Activated CD4-positive, alpha-beta T cell treated with anti-CD3 and anti-CD28 coated beads, Interleukin-2, amount 10 ng/mL, durations not matched to agents 24 days and 14 days (primary cell): ENCODE results near the gene ANKRD36. TPM values are rescaled to one million over a fixed set of nuclear protein-coding genes. Genes with fewer than 3 reads are reported as not detected.
"Not testable (repeated sequence)": the region's sequence is repeated elsewhere in the genome, so short reads cannot be mapped to it uniquely, and the experiment has no call there.

Experiments
- DNase-seq: peaks from one replicate; pipeline ENCODE4 v3.0.0; 2022
- H3K27ac Mint-ChIP-seq: one replicate; pipeline ENCODE4 v1.8.0; 2022; ENCODE audit warnings: mild to moderate bottlenecking, mixed read lengths
- H3K27me3 Mint-ChIP-seq: one replicate; pipeline ENCODE4 v1.8.0; 2022; ENCODE audit warnings: mixed read lengths
- H3K36me3 Mint-ChIP-seq: one replicate; pipeline ENCODE4 v1.8.0; 2022; ENCODE audit warnings: low read depth, mild to moderate bottlenecking, mixed read lengths
- H3K4me1 Mint-ChIP-seq: one replicate; pipeline ENCODE4 v1.8.0; 2021; ENCODE audit warnings: mixed read lengths
- H3K4me3 Mint-ChIP-seq: one replicate; pipeline ENCODE4 v1.8.0; 2022; ENCODE audit warnings: mild to moderate bottlenecking, moderate library complexity, mixed read lengths
- H3K9me3 Mint-ChIP-seq: one replicate; pipeline ENCODE4 v1.8.0; 2021; ENCODE audit warnings: mixed read lengths
- intact Hi-C: fragments of 100-400 bp; cut with micrococcal nuclease; formaldehyde crosslinking; loops from one replicate; pipeline ENCODE4 v1.15.1; 2023
- total RNA-seq: library from RNA; stranded (reverse); gene quantifications from 2 replicates; pipeline ENCODE4 v1.2.3, GENCODE V29; 2022

ANKRD36 gene
- total RNA-seq, 1 donor from 2014 or later = 45.1 TPM

GRCh38 chr2:97094772-97095611 is 18.0 kb upstream of the ANKRD36 start, which contains the start of gene FAHD2B:
Gene FAHD2B (minus strand): TSS chr2:97094882. CDS start chr2:97091706, 3,176 bp downstream.
- H3K36me3 Mint-ChIP-seq, intact Hi-C loops, H3K4me1 Mint-ChIP-seq: not testable (repeated sequence)
- DNase-seq = peak; percentile 95
- peaks cover 11% of the 10 kb centered on the region for H3K9me3 Mint-ChIP-seq
- peak within 1 kb of the TSS; percentile 69 for H3K27ac Mint-ChIP-seq
- H3K4me3 Mint-ChIP-seq = peak within 1 kb of the TSS; percentile 81
- H3K27me3 Mint-ChIP-seq = peaks cover 24% of the 10 kb centered on the region

- peak; percentile 53 for DNase-seq
- intact Hi-C loops = no loop called here
- Mint-ChIP-seq H3K27me3 (peaks cover 27% of the 10 kb centered on the region), H3K27ac (no peak overlapping the region), H3K9me3 (peaks cover 11% of the 10 kb centered on the region), H3K4me1 (peaks cover 6% of the 10 kb centered on the region), H3K4me3 (peak overlapping the region; percentile 81), H3K36me3 (no peaks in the 10 kb centered on the region)
Measured at GRCh38 chr2:97095661-97096060, 17.3 kb upstream of the ANKRD36 start.

- H3K4me1 Mint-ChIP-seq, DNase-seq, intact Hi-C loops, H3K27ac Mint-ChIP-seq, H3K4me3 Mint-ChIP-seq, H3K36me3 Mint-ChIP-seq: not testable (repeated sequence)
- Mint-ChIP-seq H3K9me3 (peaks cover 11% of the 10 kb centered on the region), H3K27me3 (peaks cover 44% of the 10 kb centered on the region)
Measured at GRCh38 chr2:97098786-97099372, 14.1 kb upstream of the ANKRD36 start.

- H3K36me3 Mint-ChIP-seq, H3K4me1 Mint-ChIP-seq, DNase-seq, intact Hi-C loops, H3K27ac Mint-ChIP-seq, H3K4me3 Mint-ChIP-seq: not testable (repeated sequence)
- H3K27me3 Mint-ChIP-seq = peaks cover 55% of the 10 kb centered on the region
- peaks cover 18% of the 10 kb centered on the region for H3K9me3 Mint-ChIP-seq
Measured at GRCh38 chr2:97106878-97107277, 6.1 kb upstream of the ANKRD36 start.

- H3K9me3 Mint-ChIP-seq = not testable (repeated sequence)
Measured at GRCh38 chr2:97111246-97111645, 1.7 kb upstream of the ANKRD36 start.

GRCh38 chr2:97112320-97113049 is 468 bp upstream of the ANKRD36 start:
- H3K4me3 Mint-ChIP-seq = peak overlapping the region; percentile 90

More at GRCh38 chr2:97111246-97111645, 1.7 kb upstream of the ANKRD36 start:
- H3K27ac Mint-ChIP-seq, H3K36me3 Mint-ChIP-seq, H3K4me3 Mint-ChIP-seq, DNase-seq, H3K4me1 Mint-ChIP-seq: not testable (repeated sequence)
- intact Hi-C loops = loop anchor here (10.0 kb wide), 1 partner anchor 576 kb away; the partner anchor contains the start of gene ARID5A
- peaks cover 28% of the 10 kb centered on the region for H3K27me3 Mint-ChIP-seq

GRCh38 chr2:97113882-97114255 is 916 bp downstream of the ANKRD36 start:
- Mint-ChIP-seq H3K27ac (peak overlapping the region; percentile 98), H3K27me3 (peaks cover 12% of the 10 kb centered on the region), H3K4me3 (peak overlapping the region; percentile 100)
- DNase-seq, H3K9me3 Mint-ChIP-seq, H3K36me3 Mint-ChIP-seq, H3K4me1 Mint-ChIP-seq: not testable (repeated sequence)
- intact Hi-C loops = loop anchor here (1.0 to 10.0 kb wide), 2 partner anchors 257 to 579 kb away; partner anchors contain the start of gene ARID5A

More at GRCh38 chr2:97112320-97113049, 468 bp upstream of the ANKRD36 start:
- intact Hi-C loops = loop anchor here (1.0 to 10.0 kb wide), 3 partner anchors 149 to 578 kb away; partner anchors contain the start of gene ARID5A
- H3K27me3 Mint-ChIP-seq = peaks cover 22% of the 10 kb centered on the region
- H3K27ac Mint-ChIP-seq = peak overlapping the region; percentile 96
- not testable (repeated sequence) for H3K36me3 Mint-ChIP-seq, H3K9me3 Mint-ChIP-seq, H3K4me1 Mint-ChIP-seq
- DNase-seq = peak; percentile 90

- H3K27me3 Mint-ChIP-seq, H3K4me3 Mint-ChIP-seq, H3K9me3 Mint-ChIP-seq, H3K27ac Mint-ChIP-seq, DNase-seq, intact Hi-C loops, H3K4me1 Mint-ChIP-seq: not testable (repeated sequence)
- H3K36me3 Mint-ChIP-seq = peaks cover 34% of the 10 kb centered on the region
Measured at GRCh38 chr2:97129090-97129489, 16.1 kb downstream of the ANKRD36 start.

GRCh38 chr2:97144016-97144415 is 31.1 kb downstream of the ANKRD36 start:
- DNase-seq, H3K4me3 Mint-ChIP-seq, H3K27me3 Mint-ChIP-seq, intact Hi-C loops, H3K4me1 Mint-ChIP-seq, H3K9me3 Mint-ChIP-seq, H3K27ac Mint-ChIP-seq: not testable (repeated sequence)
- peaks cover 27% of the 10 kb centered on the region for H3K36me3 Mint-ChIP-seq

- H3K36me3 Mint-ChIP-seq = peaks cover 46% of the 10 kb centered on the region
- intact Hi-C loops = not testable (repeated sequence)
Measured at GRCh38 chr2:97166548-97166947, 53.6 kb downstream of the ANKRD36 start.

GRCh38 chr2:97167938-97168337 is 55.0 kb downstream of the ANKRD36 start:
- intact Hi-C loops, DNase-seq, H3K27ac Mint-ChIP-seq, H3K27me3 Mint-ChIP-seq, H3K4me3 Mint-ChIP-seq, H3K4me1 Mint-ChIP-seq: not testable (repeated sequence)
- Mint-ChIP-seq H3K9me3 (peaks cover 14% of the 10 kb centered on the region), H3K36me3 (peaks cover 49% of the 10 kb centered on the region)

More at GRCh38 chr2:97166548-97166947, 53.6 kb downstream of the ANKRD36 start:
- H3K4me3 Mint-ChIP-seq, DNase-seq, H3K27ac Mint-ChIP-seq, H3K4me1 Mint-ChIP-seq, H3K27me3 Mint-ChIP-seq: not testable (repeated sequence)
- H3K9me3 Mint-ChIP-seq = peaks cover 14% of the 10 kb centered on the region

GRCh38 chr2:97168583-97168982 is 55.6 kb downstream of the ANKRD36 start:
- H3K27ac Mint-ChIP-seq, H3K27me3 Mint-ChIP-seq, DNase-seq, H3K4me1 Mint-ChIP-seq, intact Hi-C loops, H3K4me3 Mint-ChIP-seq: not testable (repeated sequence)
- peaks cover 48% of the 10 kb centered on the region for H3K36me3 Mint-ChIP-seq
- peaks cover 14% of the 10 kb centered on the region for H3K9me3 Mint-ChIP-seq

GRCh38 chr2:97180391-97180790 is 67.4 kb downstream of the ANKRD36 start:
- H3K36me3 Mint-ChIP-seq = peaks cover 30% of the 10 kb centered on the region
- H3K4me3 Mint-ChIP-seq, intact Hi-C loops, H3K27ac Mint-ChIP-seq, H3K4me1 Mint-ChIP-seq, DNase-seq, H3K27me3 Mint-ChIP-seq, H3K9me3 Mint-ChIP-seq: not testable (repeated sequence)
